Osteoblast (primary cell): ENCODE results near the gene C7. TPM values are rescaled to one million over a fixed set of nuclear protein-coding genes. Genes with fewer than 3 reads are reported as not detected.
"Not testable (repeated sequence)": the region's sequence is repeated elsewhere in the genome, so short reads cannot be mapped to it uniquely, and the experiment has no call there.

Experiments used
- DNase-seq: peaks from one replicate; pipeline ENCODE4 v3.0.0; 2011; ENCODE audit warnings: low spot score, mixed read lengths; ENCODE audit not compliant: insufficient read length; ENCODE audit errors: missing footprints
- H2AFZ ChIP-seq: 2 replicates; pipeline ENCODE4 v1.6.0; 2011; ENCODE audit warnings: mild to moderate bottlenecking, low read length
- H3K27ac ChIP-seq: 2 replicates; pipeline ENCODE4 v1.5.1; 2011; ENCODE audit warnings: mild to moderate bottlenecking, low read depth, low read length, moderate library complexity
- H3K27me3 ChIP-seq: 2 replicates; pipeline ENCODE4 v1.6.0; 2012; ENCODE audit warnings: mild to moderate bottlenecking, control low read depth, inconsistent platforms, low read length, moderate library complexity; ENCODE audit not compliant: insufficient read depth
- H3K36me3 ChIP-seq: 2 replicates; pipeline ENCODE4 v1.5.1; 2011; ENCODE audit warnings: mild to moderate bottlenecking, low read length, control low read depth, moderate library complexity; ENCODE audit not compliant: insufficient read depth
- H3K4me1 ChIP-seq: 2 replicates; pipeline ENCODE4 v1.5.1; 2011; ENCODE audit warnings: mild to moderate bottlenecking, low read length, control low read depth, moderate library complexity; ENCODE audit not compliant: insufficient read depth
- H3K4me2 ChIP-seq: 2 replicates; pipeline ENCODE4 v1.6.0; 2011; ENCODE audit warnings: mild to moderate bottlenecking, low read length; ENCODE audit not compliant: insufficient read depth
- H3K4me3 ChIP-seq: fragments of 200-600 bp; sonication (generic); 3 replicates; pipeline ENCODE4 v1.5.1; 2012; ENCODE audit warnings: mild to moderate bottlenecking, low read length, inconsistent platforms; ENCODE audit not compliant: insufficient read depth
- H3K79me2 ChIP-seq: 2 replicates; pipeline ENCODE4 v1.6.0; 2012; ENCODE audit warnings: mild to moderate bottlenecking, low read length, control low read depth, inconsistent platforms; ENCODE audit not compliant: insufficient read depth
- H3K9me3 ChIP-seq: 2 replicates; pipeline ENCODE4 v1.5.1; 2011; ENCODE audit warnings: low read depth, low read length, control low read depth
- H4K20me1 ChIP-seq: 2 replicates; pipeline ENCODE4 v1.6.0; 2012; ENCODE audit warnings: mild to moderate bottlenecking, low read length, control low read depth; ENCODE audit not compliant: insufficient read depth
- total RNA-seq: library from RNA; depleted of rRNA; stranded (reverse); fragments of >200 nt; gene quantifications from 2 replicates; pipeline ENCODE4 v1.2.3, GENCODE V29; 2012
- TF ChIP-seq, protein P1 (sequence below): IDR thresholded peaks from 2 replicates; pipeline ENCODE4 v1.5.1; 2011; ENCODE audit warnings: mild to moderate bottlenecking, low read depth, low read length, moderate library complexity; ENCODE audit errors: extremely low read depth

Gene C7
- total RNA-seq, 1 donor = 0.36 TPM

DNA sequence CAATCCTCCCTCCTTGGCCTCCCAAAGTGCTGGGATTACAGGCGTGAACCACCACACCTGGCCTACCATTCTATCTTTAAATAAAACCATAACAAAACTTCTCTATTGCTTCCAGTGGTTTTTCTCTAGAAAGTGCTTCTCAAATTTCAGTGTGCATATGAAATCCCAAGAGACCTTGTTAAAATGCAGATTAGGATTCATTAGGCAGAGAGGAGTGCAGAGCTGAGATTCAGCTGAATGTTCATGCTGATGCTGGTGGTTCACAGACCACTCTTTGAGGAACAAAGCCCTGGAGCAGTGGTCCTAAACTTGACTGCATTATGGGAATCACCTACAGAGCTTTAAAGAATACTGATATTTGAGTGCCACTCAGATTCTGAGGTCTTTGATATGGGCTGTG is 39.9 kb upstream of the C7 start:
- Histone ChIP-seq H3K36me3 (no peaks in the 10 kb centered on the region), H3K27ac (no peak overlapping the region), H3K79me2 (no peaks in the 10 kb centered on the region), H3K9me3 (no peaks in the 10 kb centered on the region), H3K4me1 (peaks cover 2% of the 10 kb centered on the region), H3K4me2 (no peak overlapping the region), H2AFZ (no peak overlapping the region), H4K20me1 (no peaks in the 10 kb centered on the region), H3K27me3 (no peaks in the 10 kb centered on the region), H3K4me3 (no peak overlapping the region)
- TF ChIP-seq, protein P1, sequence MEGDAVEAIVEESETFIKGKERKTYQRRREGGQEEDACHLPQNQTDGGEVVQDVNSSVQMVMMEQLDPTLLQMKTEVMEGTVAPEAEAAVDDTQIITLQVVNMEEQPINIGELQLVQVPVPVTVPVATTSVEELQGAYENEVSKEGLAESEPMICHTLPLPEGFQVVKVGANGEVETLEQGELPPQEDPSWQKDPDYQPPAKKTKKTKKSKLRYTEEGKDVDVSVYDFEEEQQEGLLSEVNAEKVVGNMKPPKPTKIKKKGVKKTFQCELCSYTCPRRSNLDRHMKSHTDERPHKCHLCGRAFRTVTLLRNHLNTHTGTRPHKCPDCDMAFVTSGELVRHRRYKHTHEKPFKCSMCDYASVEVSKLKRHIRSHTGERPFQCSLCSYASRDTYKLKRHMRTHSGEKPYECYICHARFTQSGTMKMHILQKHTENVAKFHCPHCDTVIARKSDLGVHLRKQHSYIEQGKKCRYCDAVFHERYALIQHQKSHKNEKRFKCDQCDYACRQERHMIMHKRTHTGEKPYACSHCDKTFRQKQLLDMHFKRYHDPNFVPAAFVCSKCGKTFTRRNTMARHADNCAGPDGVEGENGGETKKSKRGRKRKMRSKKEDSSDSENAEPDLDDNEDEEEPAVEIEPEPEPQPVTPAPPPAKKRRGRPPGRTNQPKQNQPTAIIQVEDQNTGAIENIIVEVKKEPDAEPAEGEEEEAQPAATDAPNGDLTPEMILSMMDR = no peak
- no peak for DNase-seq

GRCh38 chr5:40871177-40871576 is 38.1 kb upstream of the C7 start:
- Histone ChIP-seq H3K27me3 (no peaks in the 10 kb centered on the region), H3K27ac (no peak overlapping the region), H3K4me1 (peaks cover 2% of the 10 kb centered on the region), H3K79me2 (no peaks in the 10 kb centered on the region), H3K4me2 (no peak overlapping the region), H4K20me1 (no peaks in the 10 kb centered on the region), H3K36me3 (no peaks in the 10 kb centered on the region), H3K4me3 (no peak overlapping the region), H3K9me3 (no peaks in the 10 kb centered on the region), H2AFZ (no peak overlapping the region)
- DNase-seq = no peak
- TF ChIP-seq, protein P1 = no peak

GRCh38 chr5:40872253-40872652 is 37.0 kb upstream of the C7 start:
- H2AFZ ChIP-seq, H3K4me2 ChIP-seq, H3K27ac ChIP-seq, H4K20me1 ChIP-seq, H3K4me1 ChIP-seq, DNase-seq, H3K27me3 ChIP-seq, H3K9me3 ChIP-seq, H3K36me3 ChIP-seq, H3K79me2 ChIP-seq, H3K4me3 ChIP-seq: not testable (repeated sequence)

- Histone ChIP-seq H3K27me3 (no peaks in the 10 kb centered on the region), H4K20me1 (no peaks in the 10 kb centered on the region), H3K79me2 (no peaks in the 10 kb centered on the region), H3K4me3 (no peak overlapping the region), H3K27ac (no peak overlapping the region), H3K9me3 (peaks cover 4% of the 10 kb centered on the region), H3K4me2 (no peak overlapping the region), H3K4me1 (peaks cover 2% of the 10 kb centered on the region), H3K36me3 (no peaks in the 10 kb centered on the region), H2AFZ (no peak overlapping the region)
- DNase-seq = no peak
- TF ChIP-seq, protein P1 = no peak
Measured at GRCh38 chr5:40873286-40873880, 35.9 kb upstream of the C7 start.
